Loucy (cell line): Measurements from ENCODE around the gene HUWE1.

ENCODE experiments used
- H2AFZ ChIP-seq: fragments of 200-600 bp; sonication (generic); 2 replicates; pipeline ENCODE4 v1.6.0; 2016; ENCODE audit warnings: antibody characterized with exemption, mild to moderate bottlenecking, low read length, moderate library complexity
- H3F3A ChIP-seq: fragments of 200-600 bp; 2 replicates; pipeline ENCODE4 v1.6.0; 2016; ENCODE audit warnings: antibody characterized with exemption, low read depth, mild to moderate bottlenecking
- H3K27me3 ChIP-seq: fragments of 200-600 bp; sonication (generic); 2 replicates; pipeline ENCODE4 v1.6.1; 2014; ENCODE audit warnings: low read length, mild to moderate bottlenecking; ENCODE audit not compliant: insufficient read depth, poor library complexity, severe bottlenecking
- H3K36me3 ChIP-seq: fragments of 200-600 bp; sonication (generic); 2 replicates; pipeline ENCODE4 v1.6.1; 2016; ENCODE audit warnings: low read length; ENCODE audit not compliant: insufficient read depth
- H3K4me1 ChIP-seq: fragments of 200-600 bp; sonication (generic); 2 replicates; pipeline ENCODE4 v1.5.1; 2014; ENCODE audit warnings: low read length, mild to moderate bottlenecking; ENCODE audit not compliant: insufficient read depth, poor library complexity, severe bottlenecking
- H3K4me2 ChIP-seq: fragments of 200-600 bp; sonication (generic); 2 replicates; pipeline ENCODE4 v1.6.0; 2014; ENCODE audit warnings: antibody characterized with exemption, low read length, low read depth, mild to moderate bottlenecking; ENCODE audit not compliant: poor library complexity, severe bottlenecking
- H3K4me3 ChIP-seq: fragments of 200-600 bp; sonication (generic); 2 replicates; pipeline ENCODE4 v1.5.1; 2014; ENCODE audit warnings: low read length, mild to moderate bottlenecking, mixed read lengths; ENCODE audit not compliant: poor library complexity, severe bottlenecking
- H3K79me2 ChIP-seq: fragments of 200-600 bp; sonication (generic); 2 replicates; pipeline ENCODE4 v1.6.1; 2014; ENCODE audit warnings: low read length; ENCODE audit not compliant: insufficient read depth
- H3K9ac ChIP-seq: fragments of 200-600 bp; sonication (generic); 2 replicates; pipeline ENCODE4 v1.6.0; 2014; ENCODE audit warnings: mild to moderate bottlenecking, low read depth, low read length, moderate library complexity; ENCODE audit not compliant: poor library complexity, severe bottlenecking
- H3K9me2 ChIP-seq: fragments of 200-600 bp; sonication (generic); replicated peaks from 2 replicates; pipeline ENCODE4 v1.6.1; 2016; ENCODE audit warnings: low read depth, low read length, mixed read lengths
- H3K9me3 ChIP-seq: fragments of 200-600 bp; sonication (generic); 2 replicates; pipeline ENCODE4 v1.6.1; 2014; ENCODE audit warnings: mild to moderate bottlenecking, antibody characterized with exemption, low read length, low read depth; ENCODE audit not compliant: insufficient read depth
- H4K20me1 ChIP-seq: fragments of 200-600 bp; sonication (generic); 2 replicates; pipeline ENCODE4 v1.6.0; 2014; ENCODE audit warnings: antibody characterized with exemption, low read length, mild to moderate bottlenecking; ENCODE audit not compliant: insufficient read depth, poor library complexity, severe bottlenecking
- EZH2phosphoT487 ChIP-seq: fragments of 200-600 bp; IDR thresholded peaks from 2 replicates; pipeline ENCODE4 v1.6.1; 2018; ENCODE audit warnings: antibody characterized with exemption, mild to moderate bottlenecking, moderate library complexity, borderline replicate concordance
- TF ChIP-seq, protein P1 (sequence below): fragments of 200-600 bp; sonication (generic); conservative IDR thresholded peaks from 2 replicates; pipeline ENCODE4 v1.5.1; 2014; ENCODE audit warnings: mild to moderate bottlenecking, antibody characterized with exemption, low read length

The HUWE1 gene

GRCh38 chrX:53642337-53642736 is 44.2 kb downstream of the HUWE1 start:
- no peak for TF ChIP-seq EZH2phosphoT487
- TF ChIP-seq, protein P1, sequence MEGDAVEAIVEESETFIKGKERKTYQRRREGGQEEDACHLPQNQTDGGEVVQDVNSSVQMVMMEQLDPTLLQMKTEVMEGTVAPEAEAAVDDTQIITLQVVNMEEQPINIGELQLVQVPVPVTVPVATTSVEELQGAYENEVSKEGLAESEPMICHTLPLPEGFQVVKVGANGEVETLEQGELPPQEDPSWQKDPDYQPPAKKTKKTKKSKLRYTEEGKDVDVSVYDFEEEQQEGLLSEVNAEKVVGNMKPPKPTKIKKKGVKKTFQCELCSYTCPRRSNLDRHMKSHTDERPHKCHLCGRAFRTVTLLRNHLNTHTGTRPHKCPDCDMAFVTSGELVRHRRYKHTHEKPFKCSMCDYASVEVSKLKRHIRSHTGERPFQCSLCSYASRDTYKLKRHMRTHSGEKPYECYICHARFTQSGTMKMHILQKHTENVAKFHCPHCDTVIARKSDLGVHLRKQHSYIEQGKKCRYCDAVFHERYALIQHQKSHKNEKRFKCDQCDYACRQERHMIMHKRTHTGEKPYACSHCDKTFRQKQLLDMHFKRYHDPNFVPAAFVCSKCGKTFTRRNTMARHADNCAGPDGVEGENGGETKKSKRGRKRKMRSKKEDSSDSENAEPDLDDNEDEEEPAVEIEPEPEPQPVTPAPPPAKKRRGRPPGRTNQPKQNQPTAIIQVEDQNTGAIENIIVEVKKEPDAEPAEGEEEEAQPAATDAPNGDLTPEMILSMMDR: no peak
- Histone ChIP-seq H3K4me3 (no peak overlapping the region), H3K79me2 (no peaks in the 10 kb centered on the region), H3K4me1 (no peaks in the 10 kb centered on the region), H3K4me2 (no peak overlapping the region), H3K27me3 (no peaks in the 10 kb centered on the region), H2AFZ (no peak overlapping the region), H4K20me1 (peaks cover 15% of the 10 kb centered on the region), H3K9me3 (no peaks in the 10 kb centered on the region), H3K9me2 (no peaks in the 10 kb centered on the region), H3K36me3 (peaks cover 83% of the 10 kb centered on the region; the same call in 1 of the 2 replicates), H3K9ac (no peak overlapping the region), H3F3A (no peaks in the 10 kb centered on the region)

GRCh38 chrX:53639257-53639656 is 47.3 kb downstream of the HUWE1 start:
- H3K9ac ChIP-seq: no peak overlapping the region
- no peaks in the 10 kb centered on the region for H3K27me3 ChIP-seq
- H3K4me2 ChIP-seq: no peak overlapping the region
- H3K4me1 ChIP-seq: no peaks in the 10 kb centered on the region
- 0 out of 2 replicates have a peak, but pooled peaks cover 5% of the 10 kb centered on the region for H3K79me2 ChIP-seq
- H3K9me3 ChIP-seq: no peaks in the 10 kb centered on the region
- peaks cover 13% of the 10 kb centered on the region for H4K20me1 ChIP-seq
- H3K9me2 ChIP-seq: no peaks in the 10 kb centered on the region
- H3K4me3 ChIP-seq: no peak overlapping the region
- no peaks in the 10 kb centered on the region for H3F3A ChIP-seq
- TF ChIP-seq, protein P1: no peak
- TF ChIP-seq EZH2phosphoT487: no peak
- H3K36me3 ChIP-seq: peaks cover 75% of the 10 kb centered on the region; the same call in 1 of the 2 replicates
- no peak overlapping the region for H2AFZ ChIP-seq

DNA sequence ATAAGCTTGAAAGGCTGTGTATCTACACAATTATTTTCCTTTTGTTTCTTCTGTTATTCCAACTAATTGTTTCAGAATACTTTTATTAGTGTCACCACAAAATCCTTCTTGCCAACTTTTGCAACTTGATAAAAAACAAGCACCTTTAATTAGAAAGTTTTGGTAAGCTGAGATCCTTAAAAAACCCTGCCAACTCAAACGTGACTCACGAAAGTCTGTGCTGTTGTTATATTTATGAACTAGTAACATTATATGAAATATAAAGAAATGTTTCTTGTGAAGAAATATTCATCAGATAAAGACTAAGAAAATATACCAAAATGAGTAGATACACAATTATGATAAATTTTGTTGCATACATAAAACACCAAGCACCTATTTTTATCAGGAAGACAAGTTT is 49.0 kb downstream of the HUWE1 start:
- Histone ChIP-seq H3K4me1 (no peaks in the 10 kb centered on the region), H3K4me3 (no peak overlapping the region), H3K27me3 (no peaks in the 10 kb centered on the region), H4K20me1 (peaks cover 19% of the 10 kb centered on the region), H3K9ac (no peak overlapping the region), H3K9me2 (no peaks in the 10 kb centered on the region), H3K4me2 (no peak overlapping the region), H3K79me2 (0 out of 2 replicates have a peak, but pooled peaks cover 5% of the 10 kb centered on the region), H2AFZ (no peak overlapping the region), H3K9me3 (no peaks in the 10 kb centered on the region), H3F3A (no peaks in the 10 kb centered on the region), H3K36me3 (peaks cover 75% of the 10 kb centered on the region; the same call in 1 of the 2 replicates)
- TF ChIP-seq, protein P1: no peak
- no peak for TF ChIP-seq EZH2phosphoT487
